ENCODE results near the gene CLRN1. TPM values are rescaled to one million over a fixed set of nuclear protein-coding genes. Genes with fewer than 3 reads are reported as not detected.

CLRN1 gene
- polyA plus RNA-seq, 1 of the 3 experiments (the other 2 are of a cell fraction), result not detected

DNA sequence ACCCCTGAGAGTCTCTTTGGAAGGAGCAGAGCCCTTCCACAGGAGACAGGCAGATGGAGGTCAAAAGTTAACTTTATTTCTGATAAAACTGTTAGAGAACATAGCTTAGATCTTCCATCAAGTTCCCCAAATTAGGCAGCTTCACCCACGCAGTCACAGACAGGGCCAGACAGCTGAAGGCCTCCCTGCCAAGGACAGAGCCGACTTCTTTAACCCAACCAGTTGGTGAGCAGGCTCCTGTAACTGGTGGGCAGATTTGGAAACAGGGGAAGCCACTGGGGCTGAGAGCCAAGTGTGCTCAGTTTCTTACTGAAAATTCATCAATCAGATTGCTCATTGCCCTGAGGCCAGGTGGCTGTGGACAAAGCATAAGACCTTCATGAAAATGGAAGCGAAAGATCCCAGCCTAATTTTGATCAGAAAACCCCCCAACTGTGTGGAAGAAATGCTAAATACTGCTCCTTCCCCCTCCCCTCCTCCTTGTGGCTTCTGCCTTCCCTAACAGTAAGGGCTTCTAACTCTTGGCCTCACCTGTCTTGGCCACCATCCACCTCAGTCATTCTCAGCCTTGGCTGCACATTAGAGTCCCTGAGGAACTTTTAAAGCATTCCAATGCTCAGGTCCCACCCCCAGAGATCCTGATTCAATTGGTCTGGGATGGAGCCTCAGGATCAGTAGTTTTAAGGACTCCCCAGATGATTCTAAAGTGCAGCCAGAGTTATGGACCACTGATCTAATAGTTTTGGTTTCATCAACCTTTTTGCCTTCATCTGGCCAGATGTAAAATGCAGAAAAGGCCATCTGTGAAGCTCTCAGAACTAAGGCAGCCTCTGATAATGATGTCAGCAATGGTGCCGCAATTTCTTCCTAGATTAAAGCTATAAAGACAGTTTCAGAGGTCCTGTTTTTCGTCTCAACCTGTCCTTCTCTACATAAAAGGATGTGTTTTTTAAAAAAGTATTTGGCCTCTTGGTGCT, 11.5 kb downstream of the CLRN1 start:
- no peaks in the 10 kb centered on the region for H4K20me1 ChIP-seq (ENCODE audit: insufficient read depth)
- H3K27me3 ChIP-seq (ENCODE audit: insufficient read depth), result peaks cover 25% of the 10 kb centered on the region
- TF ChIP-seq RXRA (IDR thresholded peaks at IDR 0.05; ENCODE audit: borderline replicate concordance, low read depth), result no peak
- no peak for TF ChIP-seq TAF1 (IDR thresholded peaks at IDR 0.05; ENCODE audit: borderline replicate concordance, low read depth, low read length)
- TF ChIP-seq FOSL2 (IDR thresholded peaks at IDR 0.05; ENCODE audit: borderline replicate concordance, low read depth), result no peak
- TF ChIP-seq NFIC (IDR thresholded peaks at IDR 0.05; ENCODE audit: borderline replicate concordance), result no peak
- TF ChIP-seq ELF1 (IDR thresholded peaks at IDR 0.05), result no peak
- TF ChIP-seq GATA2 (CRISPR knock-in tag; IDR thresholded peaks at IDR 0.05), result no peak
- TF ChIP-seq, protein P1, sequence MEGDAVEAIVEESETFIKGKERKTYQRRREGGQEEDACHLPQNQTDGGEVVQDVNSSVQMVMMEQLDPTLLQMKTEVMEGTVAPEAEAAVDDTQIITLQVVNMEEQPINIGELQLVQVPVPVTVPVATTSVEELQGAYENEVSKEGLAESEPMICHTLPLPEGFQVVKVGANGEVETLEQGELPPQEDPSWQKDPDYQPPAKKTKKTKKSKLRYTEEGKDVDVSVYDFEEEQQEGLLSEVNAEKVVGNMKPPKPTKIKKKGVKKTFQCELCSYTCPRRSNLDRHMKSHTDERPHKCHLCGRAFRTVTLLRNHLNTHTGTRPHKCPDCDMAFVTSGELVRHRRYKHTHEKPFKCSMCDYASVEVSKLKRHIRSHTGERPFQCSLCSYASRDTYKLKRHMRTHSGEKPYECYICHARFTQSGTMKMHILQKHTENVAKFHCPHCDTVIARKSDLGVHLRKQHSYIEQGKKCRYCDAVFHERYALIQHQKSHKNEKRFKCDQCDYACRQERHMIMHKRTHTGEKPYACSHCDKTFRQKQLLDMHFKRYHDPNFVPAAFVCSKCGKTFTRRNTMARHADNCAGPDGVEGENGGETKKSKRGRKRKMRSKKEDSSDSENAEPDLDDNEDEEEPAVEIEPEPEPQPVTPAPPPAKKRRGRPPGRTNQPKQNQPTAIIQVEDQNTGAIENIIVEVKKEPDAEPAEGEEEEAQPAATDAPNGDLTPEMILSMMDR (IDR thresholded peaks at IDR 0.05), result no peak
- TF ChIP-seq MXI1 (IDR thresholded peaks at IDR 0.05; ENCODE audit: low read depth, low read length), result no peak
- TF ChIP-seq CHD2 (IDR thresholded peaks at IDR 0.05; ENCODE audit: low read length, partially characterized antibody), result no peak
- TF ChIP-seq, protein P2, sequence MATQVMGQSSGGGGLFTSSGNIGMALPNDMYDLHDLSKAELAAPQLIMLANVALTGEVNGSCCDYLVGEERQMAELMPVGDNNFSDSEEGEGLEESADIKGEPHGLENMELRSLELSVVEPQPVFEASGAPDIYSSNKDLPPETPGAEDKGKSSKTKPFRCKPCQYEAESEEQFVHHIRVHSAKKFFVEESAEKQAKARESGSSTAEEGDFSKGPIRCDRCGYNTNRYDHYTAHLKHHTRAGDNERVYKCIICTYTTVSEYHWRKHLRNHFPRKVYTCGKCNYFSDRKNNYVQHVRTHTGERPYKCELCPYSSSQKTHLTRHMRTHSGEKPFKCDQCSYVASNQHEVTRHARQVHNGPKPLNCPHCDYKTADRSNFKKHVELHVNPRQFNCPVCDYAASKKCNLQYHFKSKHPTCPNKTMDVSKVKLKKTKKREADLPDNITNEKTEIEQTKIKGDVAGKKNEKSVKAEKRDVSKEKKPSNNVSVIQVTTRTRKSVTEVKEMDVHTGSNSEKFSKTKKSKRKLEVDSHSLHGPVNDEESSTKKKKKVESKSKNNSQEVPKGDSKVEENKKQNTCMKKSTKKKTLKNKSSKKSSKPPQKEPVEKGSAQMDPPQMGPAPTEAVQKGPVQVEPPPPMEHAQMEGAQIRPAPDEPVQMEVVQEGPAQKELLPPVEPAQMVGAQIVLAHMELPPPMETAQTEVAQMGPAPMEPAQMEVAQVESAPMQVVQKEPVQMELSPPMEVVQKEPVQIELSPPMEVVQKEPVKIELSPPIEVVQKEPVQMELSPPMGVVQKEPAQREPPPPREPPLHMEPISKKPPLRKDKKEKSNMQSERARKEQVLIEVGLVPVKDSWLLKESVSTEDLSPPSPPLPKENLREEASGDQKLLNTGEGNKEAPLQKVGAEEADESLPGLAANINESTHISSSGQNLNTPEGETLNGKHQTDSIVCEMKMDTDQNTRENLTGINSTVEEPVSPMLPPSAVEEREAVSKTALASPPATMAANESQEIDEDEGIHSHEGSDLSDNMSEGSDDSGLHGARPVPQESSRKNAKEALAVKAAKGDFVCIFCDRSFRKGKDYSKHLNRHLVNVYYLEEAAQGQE (IDR thresholded peaks at IDR 0.05; ENCODE audit: low read depth, low read length), result no peak
- no peak for TF ChIP-seq FOXM1 (IDR thresholded peaks at IDR 0.05; ENCODE audit: low read depth)
- TF ChIP-seq RFX5 (IDR thresholded peaks at IDR 0.05; ENCODE audit: low read length), result no peak
- TF ChIP-seq, protein P3, sequence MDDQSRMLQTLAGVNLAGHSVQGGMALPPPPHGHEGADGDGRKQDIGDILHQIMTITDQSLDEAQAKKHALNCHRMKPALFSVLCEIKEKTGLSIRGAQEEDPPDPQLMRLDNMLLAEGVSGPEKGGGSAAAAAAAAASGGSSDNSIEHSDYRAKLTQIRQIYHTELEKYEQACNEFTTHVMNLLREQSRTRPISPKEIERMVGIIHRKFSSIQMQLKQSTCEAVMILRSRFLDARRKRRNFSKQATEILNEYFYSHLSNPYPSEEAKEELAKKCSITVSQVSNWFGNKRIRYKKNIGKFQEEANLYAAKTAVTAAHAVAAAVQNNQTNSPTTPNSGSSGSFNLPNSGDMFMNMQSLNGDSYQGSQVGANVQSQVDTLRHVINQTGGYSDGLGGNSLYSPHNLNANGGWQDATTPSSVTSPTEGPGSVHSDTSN (IDR thresholded peaks at IDR 0.05), result no peak
- TF ChIP-seq YY1 (IDR thresholded peaks at IDR 0.05; ENCODE audit: low read depth), result no peak
- TF ChIP-seq, protein P4, sequence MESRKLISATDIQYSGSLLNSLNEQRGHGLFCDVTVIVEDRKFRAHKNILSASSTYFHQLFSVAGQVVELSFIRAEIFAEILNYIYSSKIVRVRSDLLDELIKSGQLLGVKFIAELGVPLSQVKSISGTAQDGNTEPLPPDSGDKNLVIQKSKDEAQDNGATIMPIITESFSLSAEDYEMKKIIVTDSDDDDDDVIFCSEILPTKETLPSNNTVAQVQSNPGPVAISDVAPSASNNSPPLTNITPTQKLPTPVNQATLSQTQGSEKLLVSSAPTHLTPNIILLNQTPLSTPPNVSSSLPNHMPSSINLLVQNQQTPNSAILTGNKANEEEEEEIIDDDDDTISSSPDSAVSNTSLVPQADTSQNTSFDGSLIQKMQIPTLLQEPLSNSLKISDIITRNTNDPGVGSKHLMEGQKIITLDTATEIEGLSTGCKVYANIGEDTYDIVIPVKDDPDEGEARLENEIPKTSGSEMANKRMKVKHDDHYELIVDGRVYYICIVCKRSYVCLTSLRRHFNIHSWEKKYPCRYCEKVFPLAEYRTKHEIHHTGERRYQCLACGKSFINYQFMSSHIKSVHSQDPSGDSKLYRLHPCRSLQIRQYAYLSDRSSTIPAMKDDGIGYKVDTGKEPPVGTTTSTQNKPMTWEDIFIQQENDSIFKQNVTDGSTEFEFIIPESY (IDR thresholded peaks at IDR 0.05; ENCODE audit: borderline replicate concordance, low read depth), result no peak
- TF ChIP-seq TCF12 (IDR thresholded peaks at IDR 0.05), result no peak
- TF ChIP-seq, protein P5, sequence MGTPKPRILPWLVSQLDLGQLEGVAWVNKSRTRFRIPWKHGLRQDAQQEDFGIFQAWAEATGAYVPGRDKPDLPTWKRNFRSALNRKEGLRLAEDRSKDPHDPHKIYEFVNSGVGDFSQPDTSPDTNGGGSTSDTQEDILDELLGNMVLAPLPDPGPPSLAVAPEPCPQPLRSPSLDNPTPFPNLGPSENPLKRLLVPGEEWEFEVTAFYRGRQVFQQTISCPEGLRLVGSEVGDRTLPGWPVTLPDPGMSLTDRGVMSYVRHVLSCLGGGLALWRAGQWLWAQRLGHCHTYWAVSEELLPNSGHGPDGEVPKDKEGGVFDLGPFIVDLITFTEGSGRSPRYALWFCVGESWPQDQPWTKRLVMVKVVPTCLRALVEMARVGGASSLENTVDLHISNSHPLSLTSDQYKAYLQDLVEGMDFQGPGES (IDR thresholded peaks at IDR 0.05; ENCODE audit: low read depth, low read length), result no peak
- no peak overlapping the region for H3K4me2 ChIP-seq
- H3K9ac ChIP-seq, result no peak overlapping the region
- H3K9me3 ChIP-seq, result no peaks in the 10 kb centered on the region
- no peaks in the 10 kb centered on the region for H3K36me3 ChIP-seq (replicated peaks in 1 of 2; ENCODE audit: control insufficient read depth in 1 of 2, insufficient read depth in 2 of 2, low read length in 1 of 2)
- CTCF ChIA-PET, result interaction anchor here (0.7 kb wide), 1 partner anchor 1891 kb away, joined by 3 read pairs; no protein-coding TSS in a partner anchor
- POLR2A ChIA-PET, result no interaction called here
- WGBS (ENCODE audit: low lambda C conversion rate), result 1% methylated on average over 5 of the region's 5 CpGs
- no peak for DNase-seq
- no peaks in the 10 kb centered on the region for H3K9me2 ChIP-seq
- no peak overlapping the region for H3K4me3 ChIP-seq (ENCODE audit: low read depth in 2 of 2, low read length in 1 of 2)
- H3K27ac ChIP-seq (ENCODE audit: low read depth in 2 of 2, low read length in 1 of 2), result no peak overlapping the region
- H3K79me2 ChIP-seq (ENCODE audit: insufficient read depth), result no peaks in the 10 kb centered on the region
- no peak overlapping the region for H2AFZ ChIP-seq (ENCODE audit: low read depth)
- no peaks in the 10 kb centered on the region for H3F3A ChIP-seq (replicated peaks; ENCODE audit: insufficient read depth)
- no peaks in the 10 kb centered on the region for H3K4me1 ChIP-seq (ENCODE audit: control insufficient read depth in 1 of 2, insufficient read depth in 2 of 2, low read depth in 1 of 2, low read length in 1 of 2)

All from SK-N-SH (cell line).